Muscle layer of duodenum (tissue), 2 donors: ENCODE data around the gene URI1.

Experiments
- H3K27ac ChIP-seq: one replicate; pipeline ENCODE4 v1.7.0; 2013; ENCODE audit warnings: mild to moderate bottlenecking, low read length
- H3K27me3 ChIP-seq: one replicate; pipeline ENCODE4 v1.7.0; 2013; ENCODE audit warnings: low read depth, mild to moderate bottlenecking, control low read depth, low read length
- H3K36me3 ChIP-seq, 2 donors: one replicate each; pipeline ENCODE4 v1.7.0; 2013; ENCODE audit warnings: low read length in 2 of 2, control low read depth in 1 of 2, mild to moderate bottlenecking in 1 of 2; ENCODE audit not compliant: insufficient read depth in 2 of 2, control insufficient read depth in 1 of 2
- H3K4me1 ChIP-seq, 2 donors: one replicate each; pipeline ENCODE4 v1.7.0; 2013; ENCODE audit warnings: low read length in 2 of 2, mild to moderate bottlenecking in 2 of 2, control low read depth in 1 of 2, moderate library complexity in 1 of 2; ENCODE audit not compliant: insufficient read depth in 2 of 2, control insufficient read depth in 1 of 2
- H3K4me3 ChIP-seq, 2 donors: one replicate each; pipeline ENCODE4 v1.7.0; 2013; ENCODE audit warnings: low read length in 2 of 2, low read depth in 1 of 2, mild to moderate bottlenecking in 1 of 2
- H3K9me3 ChIP-seq, 2 donors: one replicate each; pipeline ENCODE4 v1.7.0; 2013; ENCODE audit warnings: low read length in 2 of 2, control low read depth in 1 of 2, mild to moderate bottlenecking in 1 of 2; ENCODE audit not compliant: control insufficient read depth in 1 of 2
- donor health status: healthy.

The URI1 gene

DNA sequence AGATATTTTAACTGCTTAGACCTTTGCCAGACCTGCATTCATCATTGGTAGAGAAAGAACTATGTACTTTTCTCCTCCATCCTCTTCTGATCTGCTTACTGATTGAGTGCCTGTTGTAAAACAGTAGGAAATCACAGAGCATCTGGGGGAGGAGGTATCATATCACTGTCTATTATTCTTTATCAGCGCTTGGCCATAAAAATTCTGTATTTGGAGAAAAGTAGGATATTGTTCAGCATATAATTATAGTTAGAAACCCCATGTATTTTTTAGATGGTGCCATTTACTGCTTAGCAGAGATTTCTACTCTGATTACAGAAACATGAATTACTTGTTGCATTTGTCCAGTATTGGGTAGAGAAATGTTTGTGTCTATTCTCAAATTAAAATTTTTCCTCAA is 62.4 kb downstream of the URI1 start:
- Histone ChIP-seq H3K4me3 (no peak overlapping the region), H3K9me3 (peaks cover 3 to 4% of the 10 kb centered on the region in 2 donors), H3K36me3 (peaks cover 15 to 25% of the 10 kb centered on the region in 2 donors), H3K27me3 (no peaks in the 10 kb centered on the region), H3K27ac (no peak overlapping the region), H3K4me1 (no peaks in the 10 kb centered on the region)

DNA sequence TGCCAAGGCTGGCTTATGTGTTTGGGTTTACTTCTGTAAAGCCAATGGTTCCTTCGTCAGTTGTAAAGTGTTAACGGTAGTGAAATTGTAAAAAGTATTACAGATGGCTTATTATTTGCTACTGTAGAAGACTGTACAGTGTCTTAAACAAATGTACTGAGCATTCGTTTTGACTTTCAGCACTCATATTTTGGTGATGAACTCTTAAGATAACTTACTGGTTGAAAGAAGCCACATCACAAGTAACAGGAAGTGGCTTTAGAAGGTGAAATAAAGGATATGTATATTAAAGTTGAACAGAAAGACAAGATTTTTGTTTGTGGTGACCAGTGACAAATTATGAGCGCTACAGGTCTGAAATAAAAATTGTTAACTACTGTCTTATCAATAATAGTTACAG is 64.2 kb downstream of the URI1 start:
- H3K36me3 ChIP-seq, result peaks cover 25 to 26% of the 10 kb centered on the region in 2 donors
- H3K4me1 ChIP-seq, result no peaks in the 10 kb centered on the region
- H3K4me3 ChIP-seq, result no peak overlapping the region
- H3K9me3 ChIP-seq, result no peaks in the 10 kb centered on the region
- no peaks in the 10 kb centered on the region for H3K27me3 ChIP-seq
- H3K27ac ChIP-seq, result no peak overlapping the region

DNA sequence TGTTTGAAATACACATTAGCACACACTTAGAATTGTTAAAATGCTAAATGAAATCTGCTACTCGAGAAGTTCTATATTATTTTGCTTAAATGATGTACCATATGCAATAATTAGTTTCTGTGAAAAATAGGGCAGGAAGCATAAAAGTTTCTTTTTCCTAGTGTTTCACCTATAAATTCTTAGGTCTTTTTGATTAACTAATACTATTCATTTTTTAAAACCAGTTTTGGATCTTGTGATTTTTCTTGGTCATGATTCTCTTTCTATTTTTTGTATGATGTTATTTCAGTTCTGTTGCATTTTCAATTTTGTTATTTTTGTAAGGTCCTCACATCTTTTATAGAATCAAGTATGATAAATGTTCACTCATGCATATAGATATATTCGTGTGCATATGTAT is 66.1 kb downstream of the URI1 start:
- H3K36me3 ChIP-seq, result peaks cover 28 to 31% of the 10 kb centered on the region in 2 donors
- no peaks in the 10 kb centered on the region for H3K4me1 ChIP-seq
- no peak overlapping the region for H3K27ac ChIP-seq
- no peaks in the 10 kb centered on the region for H3K27me3 ChIP-seq
- no peak overlapping the region for H3K4me3 ChIP-seq
- H3K9me3 ChIP-seq, result no peaks in the 10 kb centered on the region

GRCh38 chr19:30009013-30009412 is 67.0 kb downstream of the URI1 start:
- no peak overlapping the region for H3K27ac ChIP-seq
- peaks cover 28 to 31% of the 10 kb centered on the region in 2 donors for H3K36me3 ChIP-seq
- no peak overlapping the region for H3K4me3 ChIP-seq
- H3K27me3 ChIP-seq, result no peaks in the 10 kb centered on the region
- no peaks in the 10 kb centered on the region for H3K9me3 ChIP-seq
- H3K4me1 ChIP-seq, result no peaks in the 10 kb centered on the region

GRCh38 chr19:30011051-30011578 is 69.1 kb downstream of the URI1 start:
- Histone ChIP-seq H3K4me3 (no peak overlapping the region), H3K27me3 (no peaks in the 10 kb centered on the region), H3K27ac (no peak overlapping the region), H3K9me3 (no peaks in the 10 kb centered on the region), H3K36me3 (peaks cover 32 to 38% of the 10 kb centered on the region in 2 donors), H3K4me1 (no peaks in the 10 kb centered on the region)

DNA sequence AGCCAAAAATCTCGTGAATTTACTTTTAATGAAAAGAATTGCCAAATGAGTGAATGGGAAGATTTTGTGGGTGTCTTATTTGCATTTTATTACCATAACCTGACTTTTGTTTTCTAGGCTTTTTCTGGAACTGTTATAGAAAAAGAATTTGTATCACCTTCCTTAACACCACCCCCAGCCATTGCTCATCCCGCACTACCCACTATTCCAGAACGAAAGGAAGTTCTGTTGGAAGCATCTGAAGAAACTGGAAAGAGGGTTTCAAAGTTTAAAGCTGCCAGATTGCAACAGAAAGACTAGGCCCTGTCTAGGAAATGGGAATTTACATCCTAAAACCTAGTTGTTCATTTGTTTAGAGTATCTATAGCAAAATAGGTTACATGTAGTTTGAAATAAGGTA is 72.7 kb downstream of the URI1 start:
- Histone ChIP-seq H3K27me3 (no peaks in the 10 kb centered on the region), H3K9me3 (no peaks in the 10 kb centered on the region), H3K36me3 (peaks cover 19 to 24% of the 10 kb centered on the region in 2 donors), H3K27ac (no peak overlapping the region), H3K4me3 (no peak overlapping the region), H3K4me1 (no peaks in the 10 kb centered on the region)

DNA sequence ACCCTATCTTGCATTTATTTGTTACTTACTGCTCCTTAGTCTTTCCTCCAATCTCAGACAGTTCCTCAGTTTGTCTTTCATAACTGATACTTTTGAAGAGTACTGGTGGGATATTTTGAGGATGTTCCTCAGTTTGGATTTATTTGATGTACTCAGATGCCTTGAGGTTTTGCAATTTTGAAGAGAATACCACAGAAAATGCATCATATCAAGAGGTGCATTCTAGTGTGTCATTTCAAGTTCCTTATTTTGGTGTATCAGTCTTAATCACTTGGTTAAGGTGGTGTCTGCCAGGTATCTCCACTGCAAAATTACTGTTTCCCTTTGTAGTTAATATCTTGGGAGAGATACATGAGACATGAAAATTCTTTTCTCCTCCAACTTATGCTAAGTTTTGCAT is 75.1 kb downstream of the URI1 start:
- no peak overlapping the region for H3K4me3 ChIP-seq
- H3K27me3 ChIP-seq, result no peaks in the 10 kb centered on the region
- peaks cover 9 to 12% of the 10 kb centered on the region in 2 donors for H3K36me3 ChIP-seq

GRCh38 chr19:30020189-30020588 is 78.2 kb downstream of the URI1 start:
- no peaks in the 10 kb centered on the region for H3K27me3 ChIP-seq
- H3K27ac ChIP-seq, result no peak overlapping the region
- H3K9me3 ChIP-seq, result no peaks in the 10 kb centered on the region
- peaks cover 5 to 9% of the 10 kb centered on the region in 2 donors for H3K36me3 ChIP-seq
- H3K4me3 ChIP-seq, result no peak overlapping the region
- no peaks in the 10 kb centered on the region for H3K4me1 ChIP-seq

More for the DNA sequence above, 75.1 kb downstream of the URI1 start:
- Histone ChIP-seq H3K4me1 (no peaks in the 10 kb centered on the region), H3K27ac (no peak overlapping the region), H3K9me3 (no peaks in the 10 kb centered on the region)

DNA sequence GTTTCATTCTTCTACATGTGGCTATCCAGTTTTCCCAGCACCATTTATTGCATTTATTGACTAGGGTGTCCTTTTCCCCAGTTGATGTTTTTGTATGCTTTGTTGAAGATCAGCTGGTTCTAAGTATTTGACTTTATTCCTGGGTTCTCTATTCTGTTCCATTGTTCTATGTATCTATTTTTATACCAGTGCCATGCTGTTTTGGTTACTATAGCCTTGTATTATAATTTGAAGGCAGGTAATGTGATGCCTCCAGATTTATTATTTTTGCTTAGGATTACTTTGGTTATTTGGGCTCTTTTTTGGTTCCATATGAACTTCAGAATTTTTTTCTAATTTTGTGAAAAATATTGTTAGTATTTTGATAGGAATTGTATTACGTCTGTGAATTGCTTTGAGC is 80.6 kb downstream of the URI1 start:
- no peaks in the 10 kb centered on the region for H3K4me1 ChIP-seq
- peaks cover 0 to 4% of the 10 kb centered on the region in 2 donors for H3K36me3 ChIP-seq
- no peaks in the 10 kb centered on the region for H3K27me3 ChIP-seq
- no peak overlapping the region for H3K4me3 ChIP-seq
- H3K27ac ChIP-seq, result no peak overlapping the region
- no peaks in the 10 kb centered on the region for H3K9me3 ChIP-seq

- Histone ChIP-seq H3K4me3 (no peak overlapping the region), H3K4me1 (no peaks in the 10 kb centered on the region), H3K27ac (no peak overlapping the region)
These were observed 81.3 kb downstream of the URI1 start for GRCh38 chr19:30023330-30023729.

GRCh38 chr19:30024091-30024490 is 82.1 kb downstream of the URI1 start:
- Histone ChIP-seq H3K36me3 (peaks cover 0 to 4% of the 10 kb centered on the region in 2 donors), H3K4me3 (no peak overlapping the region), H3K9me3 (no peaks in the 10 kb centered on the region), H3K4me1 (no peaks in the 10 kb centered on the region), H3K27me3 (no peaks in the 10 kb centered on the region), H3K27ac (no peak overlapping the region)

More at GRCh38 chr19:30023330-30023729, 81.3 kb downstream of the URI1 start:
- H3K36me3 ChIP-seq, result peaks cover 0 to 4% of the 10 kb centered on the region in 2 donors
- H3K27me3 ChIP-seq, result no peaks in the 10 kb centered on the region
- no peaks in the 10 kb centered on the region for H3K9me3 ChIP-seq

DNA sequence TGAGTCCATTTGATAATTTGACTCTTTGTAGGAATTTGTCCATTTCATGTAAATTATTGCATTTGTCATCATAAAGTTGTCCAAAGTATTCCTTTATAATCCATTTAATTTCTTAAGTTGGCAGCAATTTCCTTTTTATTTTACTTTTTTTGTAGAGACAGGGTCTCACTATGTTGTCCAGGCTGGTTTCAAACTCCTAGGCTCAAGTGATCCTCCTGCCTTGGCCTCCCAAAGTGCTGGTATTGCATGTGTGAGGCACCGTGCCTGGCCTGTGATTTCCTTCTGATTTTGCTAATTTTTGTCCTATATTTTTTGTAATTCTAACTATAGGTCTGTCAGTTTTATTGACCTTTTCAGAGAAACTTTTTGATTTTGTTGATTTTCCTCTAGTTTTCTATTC is 84.9 kb downstream of the URI1 start:
- Histone ChIP-seq H3K4me3 (no peak overlapping the region), H3K4me1 (no peaks in the 10 kb centered on the region), H3K27ac (no peak overlapping the region), H3K27me3 (no peaks in the 10 kb centered on the region), H3K9me3 (no peaks in the 10 kb centered on the region), H3K36me3 (peaks cover 10 to 19% of the 10 kb centered on the region in 2 donors)
